Dendritic cell treated with granulocyte-macrophage colony-stimulating factor and Interleukin-4, amounts not matched to agents 40 ng/mL and 50 ng/mL, for 4 days (primary cell): Measurements from ENCODE around the gene HES5.

Experiments
- H3K27ac Mint-ChIP-seq: one replicate; pipeline ENCODE4 v1.8.0; 2022; ENCODE audit warnings: mild to moderate bottlenecking, mixed read lengths
- H3K27me3 Mint-ChIP-seq: one replicate; pipeline ENCODE4 v1.8.0; 2022; ENCODE audit warnings: mild to moderate bottlenecking, mixed read lengths
- H3K36me3 Mint-ChIP-seq: one replicate; pipeline ENCODE4 v1.8.0; 2022; ENCODE audit warnings: low read depth, mixed read lengths
- H3K4me1 Mint-ChIP-seq: one replicate; pipeline ENCODE4 v1.8.0; 2022; ENCODE audit warnings: low read depth, mixed read lengths
- H3K4me3 Mint-ChIP-seq: one replicate; pipeline ENCODE4 v1.8.0; 2022; ENCODE audit warnings: mild to moderate bottlenecking, moderate library complexity, mixed read lengths
- H3K9me3 Mint-ChIP-seq: one replicate; pipeline ENCODE4 v1.8.0; 2022; ENCODE audit warnings: mixed read lengths
- intact Hi-C: fragments of 100-400 bp; cut with micrococcal nuclease; formaldehyde crosslinking; loops from one replicate; pipeline ENCODE4 v1.15.0; 2022

HES5 gene

DNA sequence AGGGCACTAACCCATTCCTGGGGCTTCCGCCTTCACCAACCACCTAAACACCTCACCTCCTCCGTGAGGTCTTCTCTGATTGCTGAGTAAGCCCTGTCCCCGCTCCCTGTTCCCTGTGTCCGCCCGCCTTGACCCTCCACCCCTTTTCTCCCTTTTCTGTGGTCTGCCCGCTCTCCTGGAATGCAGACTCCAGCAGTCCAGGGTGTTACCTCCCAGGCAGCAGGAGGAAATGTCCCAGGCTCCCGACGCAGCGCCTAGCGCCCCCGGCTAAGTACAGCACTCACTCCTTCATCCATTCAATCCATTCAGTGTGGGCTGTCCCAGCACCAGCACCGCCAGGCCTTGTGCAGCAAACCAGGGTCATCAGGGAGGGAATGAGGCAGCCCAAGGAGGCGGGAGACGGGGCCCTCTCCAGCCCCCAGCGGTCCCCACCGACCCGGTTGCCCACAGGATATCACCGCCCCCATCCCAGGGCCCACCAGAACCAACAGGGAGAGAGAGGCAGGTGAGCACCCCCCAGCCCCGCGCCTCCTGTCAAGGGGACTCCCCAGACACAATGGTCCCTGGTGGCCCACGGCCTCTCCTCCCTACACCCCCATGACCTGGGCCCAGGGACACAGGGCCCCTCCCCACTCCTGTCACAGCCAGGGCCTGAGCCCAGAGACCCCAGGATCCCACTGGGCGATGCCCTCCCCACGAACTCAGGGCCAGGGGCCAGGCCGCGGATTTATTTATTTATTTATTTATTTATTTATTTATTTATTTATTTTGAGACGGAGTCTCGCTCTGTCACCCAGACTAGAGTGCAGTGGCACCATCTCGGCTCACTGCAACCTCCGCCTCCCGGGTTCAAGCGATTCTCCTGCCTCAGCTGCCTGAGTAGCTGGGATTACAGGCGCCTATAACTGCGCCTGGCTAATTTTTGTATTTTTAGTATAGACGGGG is 36.3 kb upstream of the HES5 start:
- Mint-ChIP-seq H3K9me3 (no peaks in the 10 kb centered on the region), H3K27ac (peak overlapping the region; percentile 23)

DNA sequence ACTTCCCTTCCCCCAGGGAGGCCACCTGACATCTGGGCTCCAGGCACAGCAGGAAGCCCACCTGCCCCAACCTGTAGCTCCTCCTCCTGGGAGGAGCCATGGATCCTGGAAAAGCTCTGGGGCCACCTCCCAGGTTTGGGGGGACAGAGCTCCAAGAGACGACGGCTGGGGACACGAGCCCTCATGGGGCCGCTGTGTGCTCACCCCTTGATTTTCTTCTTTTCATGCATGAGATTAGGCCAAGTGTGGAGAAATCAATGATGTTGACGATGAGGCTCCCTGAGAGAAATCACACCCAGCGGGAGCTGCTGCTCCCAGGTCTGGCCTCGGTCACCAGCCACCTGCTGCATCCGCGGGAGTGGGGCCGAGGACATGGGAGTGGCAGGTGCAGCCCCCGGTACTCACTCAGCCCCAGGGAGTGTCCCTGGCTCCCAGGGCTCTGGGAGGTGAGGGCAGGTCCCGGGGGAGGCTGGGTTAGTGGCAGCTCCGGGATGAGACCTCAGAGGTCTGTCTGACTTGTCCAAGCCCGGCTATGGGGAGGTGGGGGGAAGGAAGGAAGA is 34.8 kb upstream of the HES5 start:
- Mint-ChIP-seq H3K36me3 (peaks cover 52% of the 10 kb centered on the region), H3K27me3 (peaks cover 15% of the 10 kb centered on the region), H3K9me3 (no peaks in the 10 kb centered on the region), H3K4me1 (peaks cover 41% of the 10 kb centered on the region), H3K27ac (peak overlapping the region; percentile 52), H3K4me3 (no peak overlapping the region)
- intact Hi-C loops, result no loop called here

More for the DNA sequence above, 36.3 kb upstream of the HES5 start:
- Mint-ChIP-seq H3K4me3 (no peak overlapping the region), H3K36me3 (peaks cover 37% of the 10 kb centered on the region), H3K4me1 (peaks cover 40% of the 10 kb centered on the region), H3K27me3 (peaks cover 20% of the 10 kb centered on the region)
- intact Hi-C loops, result no loop called here

DNA sequence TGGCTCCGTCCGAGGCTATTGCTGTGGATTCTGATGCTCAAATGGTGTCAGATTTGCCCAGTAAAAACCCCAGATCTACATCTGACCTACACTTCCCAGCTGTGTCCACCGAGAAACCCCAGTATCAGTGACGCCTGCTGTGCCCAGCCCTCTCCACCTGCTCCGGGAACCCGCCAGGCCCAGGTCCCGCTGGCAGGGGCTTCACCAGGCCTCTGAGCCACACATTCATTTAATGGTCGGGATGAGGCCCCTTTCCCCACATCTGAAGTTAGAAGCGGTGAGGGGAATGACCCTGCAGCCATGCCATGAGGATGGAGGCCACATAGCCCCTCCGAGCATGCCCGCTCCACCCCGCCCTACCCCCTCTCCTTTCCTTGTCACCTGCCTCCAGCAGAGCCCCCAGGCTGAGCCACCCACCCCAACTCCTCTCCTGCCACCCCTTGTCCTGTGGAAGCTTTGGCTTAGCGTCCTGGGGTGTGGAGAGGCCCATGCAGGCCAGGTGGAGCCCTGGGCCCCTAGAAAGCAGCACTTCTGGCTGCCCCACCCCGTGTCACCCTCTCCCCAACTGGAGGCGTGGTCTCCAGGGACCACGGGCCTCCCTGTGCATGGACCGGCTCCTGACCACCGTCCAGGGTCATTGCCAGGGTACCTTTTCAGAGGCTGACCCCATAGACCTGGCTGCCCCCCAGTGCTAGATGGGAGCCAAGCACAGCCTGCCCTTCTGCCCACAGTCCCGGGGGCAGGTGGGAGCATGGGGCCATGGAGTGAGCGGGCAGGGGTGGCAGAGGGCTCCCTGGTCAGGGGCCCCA is 34.1 kb upstream of the HES5 start:
- peaks cover 59% of the 10 kb centered on the region for H3K36me3 Mint-ChIP-seq
- no peak overlapping the region for H3K27ac Mint-ChIP-seq
- no peak overlapping the region for H3K4me3 Mint-ChIP-seq

DNA sequence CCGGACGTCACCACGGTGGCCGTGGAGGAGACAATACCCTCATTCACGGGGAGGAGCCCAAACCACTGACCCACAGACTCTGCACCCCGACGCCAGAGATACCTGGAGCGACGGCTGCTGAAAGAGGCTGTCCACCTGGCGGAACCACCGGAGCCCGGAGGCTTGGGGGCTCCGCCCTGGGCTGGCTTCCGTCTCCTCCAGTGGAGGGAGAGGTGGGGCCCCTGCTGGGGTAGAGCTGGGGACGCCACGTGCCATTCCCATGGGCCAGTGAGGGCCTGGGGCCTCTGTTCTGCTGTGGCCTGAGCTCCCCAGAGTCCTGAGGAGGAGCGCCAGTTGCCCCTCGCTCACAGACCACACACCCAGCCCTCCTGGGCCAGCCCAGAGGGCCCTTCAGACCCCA is 33.1 kb upstream of the HES5 start:
- H3K4me1 Mint-ChIP-seq, result peaks cover 49% of the 10 kb centered on the region
- intact Hi-C loops, result no loop called here
- H3K36me3 Mint-ChIP-seq, result peaks cover 69% of the 10 kb centered on the region
- no peaks in the 10 kb centered on the region for H3K9me3 Mint-ChIP-seq
- H3K4me3 Mint-ChIP-seq, result no peak overlapping the region
- no peak overlapping the region for H3K27ac Mint-ChIP-seq
- peaks cover 6% of the 10 kb centered on the region for H3K27me3 Mint-ChIP-seq

More for the DNA sequence above, 34.1 kb upstream of the HES5 start:
- no peaks in the 10 kb centered on the region for H3K9me3 Mint-ChIP-seq
- intact Hi-C loops, result no loop called here
- peaks cover 43% of the 10 kb centered on the region for H3K4me1 Mint-ChIP-seq
- H3K27me3 Mint-ChIP-seq, result peaks cover 12% of the 10 kb centered on the region

DNA sequence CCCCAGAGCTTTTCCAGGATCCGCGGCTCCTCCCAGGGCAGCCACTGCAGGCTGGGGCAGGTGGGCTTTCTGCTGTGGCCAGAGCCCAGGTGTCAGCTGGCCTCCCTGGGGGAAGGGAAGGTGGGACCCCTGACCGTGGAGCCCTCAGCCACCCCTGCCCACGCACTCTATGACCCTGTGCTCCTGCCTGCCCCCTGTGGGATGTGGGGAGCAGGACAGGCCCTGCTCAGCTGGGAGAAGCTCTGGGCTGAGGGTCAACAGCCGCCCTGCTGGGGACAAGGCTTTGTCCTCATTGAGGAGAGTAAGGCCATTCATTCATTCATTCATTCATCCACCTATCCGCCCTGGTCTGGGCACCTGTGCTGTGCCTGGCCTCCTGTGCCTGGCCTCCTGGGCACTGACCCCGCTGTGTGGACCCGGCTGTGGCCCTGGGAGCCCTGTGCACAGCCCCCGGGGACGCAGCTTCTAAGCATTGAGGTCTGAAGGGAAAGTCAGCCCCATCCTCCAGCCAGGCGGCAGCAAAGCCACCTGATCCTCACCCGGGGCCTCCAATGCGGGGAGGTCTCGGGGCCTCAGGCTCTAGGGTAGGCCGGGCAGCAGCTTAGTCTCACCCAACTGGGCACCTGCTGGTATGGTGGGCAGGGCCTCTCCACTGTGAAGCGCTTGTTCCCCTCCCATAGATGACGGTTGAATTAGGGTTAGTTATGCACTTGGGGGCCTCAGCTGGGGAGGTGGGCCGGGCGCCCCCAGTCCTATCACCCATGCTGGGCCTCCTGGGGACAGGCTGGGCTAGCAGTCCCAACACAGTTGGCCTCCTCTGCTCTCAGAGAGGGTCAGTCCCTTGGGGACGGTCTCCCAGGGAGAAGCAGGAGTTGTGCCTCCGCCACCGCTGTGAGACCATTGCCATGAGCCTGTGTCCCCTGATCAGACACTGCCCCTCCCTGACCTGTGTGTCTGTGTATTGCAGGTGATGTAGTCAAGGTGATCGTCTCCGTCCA is 32.1 kb upstream of the HES5 start:
- intact Hi-C loops, result no loop called here
- Mint-ChIP-seq H3K27ac (no peak overlapping the region), H3K9me3 (no peaks in the 10 kb centered on the region), H3K4me1 (peaks cover 59% of the 10 kb centered on the region), H3K4me3 (no peak overlapping the region), H3K36me3 (peaks cover 79% of the 10 kb centered on the region), H3K27me3 (peaks cover under 1% of the 10 kb centered on the region)

DNA sequence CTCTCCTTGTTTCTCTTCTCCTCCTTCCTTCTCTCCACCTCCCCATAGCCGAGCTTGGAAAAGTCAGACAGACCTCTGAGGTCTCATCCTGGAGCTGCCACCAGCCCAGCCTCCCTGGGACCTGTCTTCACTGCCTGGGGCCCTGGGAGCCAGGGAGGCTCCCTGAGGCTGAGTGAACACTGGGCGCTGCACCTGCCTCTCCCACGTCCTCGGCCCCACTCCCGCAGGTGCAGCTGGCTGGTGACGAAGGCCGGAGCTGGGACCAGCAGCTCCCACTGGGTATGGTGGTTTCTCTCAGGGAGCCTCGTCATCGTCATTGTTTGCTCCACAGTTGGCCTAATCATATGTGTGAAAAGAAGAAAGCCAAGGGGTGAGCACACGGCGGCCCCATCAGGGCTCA is 31.4 kb upstream of the HES5 start:
- Mint-ChIP-seq H3K27me3 (no peaks in the 10 kb centered on the region), H3K36me3 (peaks cover 87% of the 10 kb centered on the region), H3K9me3 (no peaks in the 10 kb centered on the region), H3K4me3 (no peak overlapping the region), H3K4me1 (peaks cover 61% of the 10 kb centered on the region), H3K27ac (peak overlapping the region; percentile 1)
- intact Hi-C loops, result no loop called here

DNA sequence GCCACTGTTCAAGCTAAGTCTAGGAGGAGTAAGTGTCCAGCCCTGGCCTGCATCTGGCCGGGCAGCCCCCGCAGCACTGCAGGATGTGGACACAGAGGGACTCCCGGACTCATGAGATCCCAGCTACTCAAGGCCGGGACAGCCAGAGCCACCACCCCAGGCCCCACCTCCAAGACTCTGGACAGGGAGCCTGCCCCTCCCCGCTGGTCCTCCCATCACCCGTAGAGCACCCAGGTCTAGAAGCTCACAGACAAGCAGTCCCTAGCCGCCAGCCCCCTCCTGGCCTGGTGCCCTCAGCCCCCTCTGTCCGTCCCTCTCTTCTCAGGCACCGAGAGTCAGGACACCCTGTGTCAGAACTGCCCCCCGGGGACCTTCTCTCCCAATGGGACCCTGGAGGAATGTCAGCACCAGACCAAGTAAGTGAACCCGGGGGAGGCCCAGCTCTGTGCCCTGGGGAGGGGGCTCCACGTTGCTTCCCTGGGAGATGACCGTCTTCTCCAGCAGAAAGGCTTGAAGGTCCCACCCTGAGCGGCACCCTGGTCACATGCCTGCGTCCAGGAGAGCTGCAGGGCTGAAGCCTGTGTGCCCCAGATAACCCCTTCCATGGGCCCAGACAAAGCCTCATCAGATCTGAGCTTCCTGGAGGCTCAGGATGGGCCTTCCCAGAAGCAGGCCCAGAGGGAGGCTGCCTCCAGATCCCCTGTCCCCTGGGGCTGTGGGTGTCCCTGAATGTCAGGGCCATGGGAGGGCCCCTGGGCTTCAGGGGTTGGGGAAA is 30.4 kb upstream of the HES5 start:
- Mint-ChIP-seq H3K9me3 (no peaks in the 10 kb centered on the region), H3K4me1 (peaks cover 65% of the 10 kb centered on the region), H3K27me3 (no peaks in the 10 kb centered on the region), H3K27ac (no peak overlapping the region), H3K4me3 (peak overlapping the region; percentile 2), H3K36me3 (peaks cover 96% of the 10 kb centered on the region)
- intact Hi-C loops, result no loop called here

DNA sequence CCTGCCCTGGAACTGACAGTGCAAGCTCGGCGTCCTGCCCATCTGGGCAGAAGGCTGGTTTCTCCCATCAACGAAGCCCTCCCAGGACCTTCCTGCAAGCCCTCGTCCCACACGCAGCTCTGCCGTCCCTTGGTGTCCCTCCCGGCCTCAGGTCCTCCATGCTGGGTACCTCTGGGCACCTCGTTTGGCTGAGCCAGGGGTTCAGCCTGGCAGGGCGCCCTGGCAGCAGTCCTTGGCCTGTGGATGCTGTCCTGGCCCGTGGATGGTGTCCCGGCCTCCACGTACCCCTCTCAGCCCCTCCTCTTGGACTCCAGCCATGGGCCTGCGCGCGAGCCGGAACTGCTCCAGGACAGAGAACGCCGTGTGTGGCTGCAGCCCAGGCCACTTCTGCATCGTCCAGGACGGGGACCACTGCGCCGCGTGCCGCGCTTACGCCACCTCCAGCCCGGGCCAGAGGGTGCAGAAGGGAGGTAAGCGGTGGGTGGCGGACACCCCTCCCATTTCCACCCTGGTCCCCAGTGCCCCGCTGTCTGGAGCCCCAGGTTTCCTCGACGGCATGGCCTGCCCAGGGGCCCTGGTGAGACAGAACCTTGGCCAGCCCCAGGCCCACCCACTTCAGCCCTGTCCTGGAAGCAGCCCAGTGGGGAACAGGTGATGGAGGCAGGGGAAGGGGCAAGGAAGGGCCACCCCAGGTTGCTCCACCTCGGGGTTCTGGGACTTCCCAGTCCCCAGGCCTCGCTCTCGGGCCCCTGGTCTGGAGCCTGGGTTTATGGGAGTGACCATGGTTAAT is 29.6 kb upstream of the HES5 start:
- no peak overlapping the region for H3K27ac Mint-ChIP-seq
- H3K4me1 Mint-ChIP-seq, result peaks cover 65% of the 10 kb centered on the region
- H3K4me3 Mint-ChIP-seq, result peak overlapping the region; percentile 30
- H3K27me3 Mint-ChIP-seq, result no peaks in the 10 kb centered on the region
- H3K9me3 Mint-ChIP-seq, result no peaks in the 10 kb centered on the region
- intact Hi-C loops, result no loop called here
- H3K36me3 Mint-ChIP-seq, result peaks cover 93% of the 10 kb centered on the region

DNA sequence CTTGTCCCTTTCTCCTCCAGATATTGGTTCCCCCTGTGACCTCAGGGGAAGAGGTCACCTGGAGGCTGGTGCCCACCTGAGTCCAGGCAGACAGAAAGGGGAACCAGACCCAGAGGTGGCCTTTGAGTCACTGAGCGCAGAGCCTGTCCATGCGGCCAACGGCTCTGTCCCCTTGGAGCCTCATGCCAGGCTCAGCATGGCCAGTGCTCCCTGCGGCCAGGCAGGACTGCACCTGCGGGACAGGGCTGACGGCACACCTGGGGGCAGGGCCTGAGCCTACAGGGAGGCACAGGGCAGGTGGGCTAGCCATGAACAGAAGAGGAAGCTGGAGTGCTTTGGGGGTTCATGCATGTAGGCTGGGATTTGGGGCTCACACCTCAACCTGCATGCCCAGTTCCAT is 28.8 kb upstream of the HES5 start:
- H3K4me3 Mint-ChIP-seq, result peak overlapping the region; percentile 84
- intact Hi-C loops, result no loop called here
- peaks cover 2% of the 10 kb centered on the region for H3K27me3 Mint-ChIP-seq
- no peaks in the 10 kb centered on the region for H3K9me3 Mint-ChIP-seq
- peaks cover 65% of the 10 kb centered on the region for H3K4me1 Mint-ChIP-seq
- peak overlapping the region; percentile 38 for H3K27ac Mint-ChIP-seq
- H3K36me3 Mint-ChIP-seq, result peaks cover 87% of the 10 kb centered on the region

DNA sequence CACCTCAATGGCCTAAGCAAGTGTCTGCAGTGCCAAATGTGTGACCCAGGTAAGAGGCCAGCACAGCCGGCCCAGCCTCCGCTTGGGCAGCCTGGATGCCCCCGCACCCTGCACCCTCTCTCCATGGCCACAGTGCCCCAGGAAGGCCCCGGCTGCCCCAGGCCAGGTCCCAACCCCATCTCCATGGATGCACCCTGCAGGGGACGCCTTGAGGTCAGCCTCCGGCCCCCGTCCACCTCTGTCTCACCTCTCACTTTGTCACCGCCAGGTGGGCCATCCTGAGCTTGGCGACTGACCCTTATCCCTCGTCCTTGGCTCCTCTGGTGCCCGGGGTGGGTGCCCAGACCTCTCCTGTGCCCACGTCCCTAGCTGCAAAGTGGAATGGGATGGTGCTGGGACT is 28.4 kb upstream of the HES5 start:
- Mint-ChIP-seq H3K9me3 (no peaks in the 10 kb centered on the region), H3K4me1 (peaks cover 69% of the 10 kb centered on the region), H3K4me3 (peak overlapping the region; percentile 84), H3K36me3 (peaks cover 87% of the 10 kb centered on the region), H3K27ac (peak overlapping the region; percentile 38), H3K27me3 (peaks cover 6% of the 10 kb centered on the region)
- intact Hi-C loops, result no loop called here

DNA sequence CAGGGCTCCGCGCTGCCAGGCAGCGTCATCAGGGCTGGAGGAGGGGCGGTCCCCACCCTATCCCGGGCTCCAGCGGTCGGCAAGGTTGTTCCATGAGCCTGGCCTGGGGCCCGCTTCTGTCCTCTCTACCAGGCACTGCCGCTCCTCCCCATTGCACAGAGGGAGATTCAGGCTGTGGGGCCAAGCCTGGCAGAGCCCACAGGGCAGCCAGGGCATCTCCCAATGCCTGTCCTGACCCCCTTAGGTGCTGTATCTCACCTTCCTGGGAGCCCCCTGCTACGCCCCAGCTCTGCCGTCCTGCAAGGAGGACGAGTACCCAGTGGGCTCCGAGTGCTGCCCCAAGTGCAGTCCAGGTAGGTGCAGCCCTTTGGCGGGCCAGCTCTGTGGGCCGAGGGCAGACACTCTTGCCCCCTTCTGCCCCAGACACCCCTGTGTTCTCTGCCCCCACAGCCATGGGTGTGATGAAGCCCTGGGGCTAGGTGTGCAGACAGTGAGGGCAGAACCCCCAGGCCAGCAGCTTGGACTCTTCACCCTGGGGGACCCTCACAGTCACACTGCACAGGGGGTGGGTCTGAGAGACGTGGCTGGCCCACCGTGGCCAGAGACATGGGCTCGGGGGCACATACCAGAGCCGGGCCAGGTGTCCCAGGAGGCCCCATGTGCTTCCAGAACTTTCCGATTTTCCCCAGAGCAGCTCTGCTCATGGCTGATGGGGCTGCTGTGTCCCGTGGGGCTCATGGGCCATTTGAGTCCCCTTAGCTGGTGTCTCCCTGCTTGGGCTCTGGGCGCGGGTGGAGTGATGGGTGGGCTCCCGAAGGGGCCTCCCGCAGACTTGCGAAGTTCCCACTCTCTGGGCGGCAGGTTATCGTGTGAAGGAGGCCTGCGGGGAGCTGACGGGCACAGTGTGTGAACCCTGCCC is 27.7 kb upstream of the HES5 start:
- Mint-ChIP-seq H3K36me3 (peaks cover 80% of the 10 kb centered on the region), H3K4me1 (peaks cover 69% of the 10 kb centered on the region), H3K27ac (peak overlapping the region; percentile 96), H3K9me3 (no peaks in the 10 kb centered on the region), H3K27me3 (peaks cover 6% of the 10 kb centered on the region), H3K4me3 (peak overlapping the region; percentile 84)
- intact Hi-C loops, result no loop called here
